Sigmoid colon (tissue), 4 donors: ENCODE results near the gene ABCD3.
"Not testable (repeated sequence)": the region's sequence is repeated elsewhere in the genome, so short reads cannot be mapped to it uniquely, and the experiment has no call there.

Experiments
- CTCF ChIP-seq, 4 experiments: fragments of 450-650 bp in 3 of 4; fragments of 200-600 bp in 1 of 4; IDR thresholded peaks; one replicate each; pipeline ENCODE4 v1.5.1; 2016 to 2019; ENCODE audit warnings: antibody characterized with exemption in 4 of 4, mild to moderate bottlenecking in 3 of 4, moderate library complexity in 2 of 4
- EP300 ChIP-seq, 4 donors: sonication (generic); formaldehyde crosslinking; IDR thresholded peaks; one replicate each; pipeline ENCODE4 v1.6.1; 2017; ENCODE audit warnings: antibody characterized with exemption in 4 of 4
- POLR2A ChIP-seq, 2 donors: fragments of 450-650 bp; IDR thresholded peaks; one replicate each; pipeline ENCODE4 v1.6.1; 2016; ENCODE audit warnings: antibody characterized with exemption in 2 of 2, mild to moderate bottlenecking in 2 of 2, moderate library complexity in 2 of 2
- POLR2AphosphoS5 ChIP-seq, 4 donors: sonication (generic); formaldehyde crosslinking; IDR thresholded peaks; one replicate each; pipeline ENCODE4 v1.6.1; 2017; ENCODE audit warnings: antibody characterized with exemption in 4 of 4

- not testable (repeated sequence) for TF ChIP-seq CTCF, POLR2A, POLR2AphosphoS5, EP300 (IDR thresholded peaks at IDR 0.05)
Measured at GRCh38 chr1:94445733-94446132, 27.5 kb downstream of the ABCD3 start.
